Calu3 (cell line): ENCODE data around the gene SPRR4. TPM values are rescaled to one million over a fixed set of nuclear protein-coding genes. Genes with fewer than 3 reads are reported as not detected.

Experiments used
- BruUV-seq: library from RNA; stranded (reverse); fragments of 400-500 nt; replicated peaks from 2 replicates; lab custom pipeline; 2021; lab: Mats Ljungman, UMichigan
- CTCF ChIA-PET: fragments of 300-600 bp; sonication (Branson Sonifier 250); formaldehyde crosslinking; loops from one replicate; lab custom pipeline; 2022; ENCODE audit warnings: antibody characterized with exemption; lab: Charles Lee
- DNase-seq: peaks from one replicate; pipeline ENCODE4 v3.0.0; 2022
- H3K27ac Mint-ChIP-seq: one replicate; pipeline ENCODE4 v1.8.0; 2022; ENCODE audit warnings: mixed read lengths; ENCODE audit not compliant: unreplicated experiment
- H3K27me3 Mint-ChIP-seq: one replicate; pipeline ENCODE4 v1.8.0; 2022; ENCODE audit warnings: mixed read lengths; ENCODE audit not compliant: unreplicated experiment
- H3K36me3 Mint-ChIP-seq: one replicate; pipeline ENCODE4 v1.8.0; 2022; ENCODE audit warnings: mild to moderate bottlenecking, moderate library complexity, mixed read lengths; ENCODE audit not compliant: insufficient read depth, unreplicated experiment
- H3K4me1 Mint-ChIP-seq: one replicate; pipeline ENCODE4 v1.8.0; 2022; ENCODE audit warnings: mild to moderate bottlenecking, low read depth, mixed read lengths; ENCODE audit not compliant: unreplicated experiment
- H3K4me3 Mint-ChIP-seq: one replicate; pipeline ENCODE4 v1.8.0; 2022; ENCODE audit warnings: mild to moderate bottlenecking, low read depth, moderate library complexity, mixed read lengths; ENCODE audit not compliant: unreplicated experiment
- H3K9me3 Mint-ChIP-seq: one replicate; pipeline ENCODE4 v1.8.0; 2022; ENCODE audit warnings: low read depth, mixed read lengths; ENCODE audit not compliant: unreplicated experiment
- CTCF ChIP-seq: fragments of 200-600 bp; IDR thresholded peaks from one replicate; pipeline ENCODE4 v1.8.0; 2022; ENCODE audit warnings: antibody characterized with exemption; ENCODE audit not compliant: unreplicated experiment
- intact Hi-C: fragments of 100-400 bp; cut with micrococcal nuclease; formaldehyde crosslinking; loops from one replicate; pipeline ENCODE4 v1.10.0; 2022; ENCODE audit not compliant: unreplicated experiment
- total RNA-seq: library from RNA; stranded (reverse); gene quantifications from 2 replicates; pipeline ENCODE4 v1.2.3, GENCODE V29; 2022

SPRR4 gene
- total RNA-seq, 1 experiment from 2014 or later, result not detected

GRCh38 chr1:152995842-152996241 lies 25.4 kb downstream of the SPRR4 start:
- no peak for DNase-seq
- intact Hi-C loops, result loop anchor here (5.0 kb wide), 1 partner anchor 36 kb away; the partner anchor contains the start of gene SPRR1B
- Mint-ChIP-seq H3K4me1 (peaks cover 43% of the 10 kb centered on the region), H3K36me3 (peaks cover 11% of the 10 kb centered on the region), H3K4me3 (no peak overlapping the region), H3K27me3 (no peaks in the 10 kb centered on the region), H3K9me3 (peaks cover 5% of the 10 kb centered on the region), H3K27ac (no peak overlapping the region)
- no TSS peak for BruUV-seq
- CTCF ChIA-PET, result interaction anchor here (1.7 kb wide), 1 partner anchor 37 kb away, joined by 4 read pairs; no protein-coding TSS in a partner anchor
- no peak for TF ChIP-seq CTCF

GRCh38 chr1:152996633-152997400 lies 26.4 kb downstream of the SPRR4 start:
- BruUV-seq, result no TSS peak
- Mint-ChIP-seq H3K27me3 (no peaks in the 10 kb centered on the region), H3K4me1 (peaks cover 53% of the 10 kb centered on the region), H3K4me3 (no peak overlapping the region), H3K9me3 (peaks cover 5% of the 10 kb centered on the region), H3K36me3 (peaks cover 11% of the 10 kb centered on the region), H3K27ac (peak overlapping the region; percentile 52)
- CTCF ChIA-PET, result interaction anchor here (1.1 to 1.7 kb wide), 2 partner anchors 36 to 44 kb away, joined by 3 to 4 read pairs; no protein-coding TSS in a partner anchor
- intact Hi-C loops, result loop anchor here (5.0 kb wide), 1 partner anchor 35 kb away; the partner anchor contains the start of gene SPRR1B
- DNase-seq, result peak; percentile 35
- TF ChIP-seq CTCF, result no peak

- Mint-ChIP-seq H3K4me1 (peaks cover 61% of the 10 kb centered on the region), H3K9me3 (peaks cover 5% of the 10 kb centered on the region), H3K36me3 (peaks cover 11% of the 10 kb centered on the region), H3K4me3 (no peak overlapping the region), H3K27me3 (no peaks in the 10 kb centered on the region), H3K27ac (peak overlapping the region; percentile 52)
- TF ChIP-seq CTCF, result no peak
- intact Hi-C loops, result loop anchor here (5.0 kb wide), 1 partner anchor 34 kb away; the partner anchor contains the start of gene SPRR1B
- no peak for DNase-seq
- BruUV-seq, result no TSS peak
- CTCF ChIA-PET, result interaction anchor here (2.7 kb wide), 1 partner anchor 35 kb away, joined by 14 read pairs; no protein-coding TSS in a partner anchor
Measured at GRCh38 chr1:152997901-152998300, 27.5 kb downstream of the SPRR4 start.

- TF ChIP-seq CTCF, result no peak
- intact Hi-C loops, result loop anchor here (5.0 kb wide), 1 partner anchor 34 kb away; the partner anchor contains the start of gene SPRR1B
- DNase-seq, result no peak
- Mint-ChIP-seq H3K4me3 (no peak overlapping the region), H3K27me3 (no peaks in the 10 kb centered on the region), H3K27ac (no peak overlapping the region), H3K9me3 (peaks cover 5% of the 10 kb centered on the region), H3K36me3 (peaks cover 11% of the 10 kb centered on the region), H3K4me1 (peaks cover 63% of the 10 kb centered on the region)
- BruUV-seq, result no TSS peak
- CTCF ChIA-PET, result interaction anchor here (2.7 kb wide), 1 partner anchor 34 kb away, joined by 14 read pairs; no protein-coding TSS in a partner anchor
Measured at GRCh38 chr1:152998476-152998875, 28.0 kb downstream of the SPRR4 start.
